ENCODE data around the gene KLF7.

Gene KLF7

DNA sequence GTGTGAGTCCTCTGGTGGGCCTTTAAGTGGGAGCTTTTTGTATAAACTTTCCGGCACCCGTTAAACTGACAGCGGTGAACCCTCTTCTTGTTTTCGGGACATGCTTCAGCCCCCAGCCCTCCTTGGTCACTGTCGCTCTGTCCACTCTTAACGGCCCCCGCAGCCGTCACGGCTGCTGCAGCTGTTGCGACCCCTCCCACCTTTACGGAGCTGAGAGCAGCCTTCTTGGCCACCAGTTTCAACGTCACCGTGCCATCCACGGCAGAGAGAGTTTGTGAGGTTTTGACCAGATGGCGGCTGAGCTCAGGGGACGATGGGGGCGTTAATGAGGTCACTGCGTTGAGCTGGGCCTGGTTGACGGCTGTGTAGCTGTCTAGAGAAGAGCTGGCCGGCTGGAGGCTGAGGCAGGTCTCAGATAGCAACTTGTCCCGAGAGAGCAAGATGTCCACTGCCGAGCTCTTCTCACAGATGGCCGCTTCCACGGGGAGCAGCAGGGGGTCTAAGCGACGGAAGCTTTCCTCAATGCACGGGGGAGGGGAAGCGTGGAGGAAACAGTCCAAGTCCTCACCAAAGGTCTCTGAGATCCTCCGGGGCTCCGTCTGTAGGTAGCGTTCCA lies 41.9 kb downstream of the KLF7 start:
- no peak for DNase-seq

DNA sequence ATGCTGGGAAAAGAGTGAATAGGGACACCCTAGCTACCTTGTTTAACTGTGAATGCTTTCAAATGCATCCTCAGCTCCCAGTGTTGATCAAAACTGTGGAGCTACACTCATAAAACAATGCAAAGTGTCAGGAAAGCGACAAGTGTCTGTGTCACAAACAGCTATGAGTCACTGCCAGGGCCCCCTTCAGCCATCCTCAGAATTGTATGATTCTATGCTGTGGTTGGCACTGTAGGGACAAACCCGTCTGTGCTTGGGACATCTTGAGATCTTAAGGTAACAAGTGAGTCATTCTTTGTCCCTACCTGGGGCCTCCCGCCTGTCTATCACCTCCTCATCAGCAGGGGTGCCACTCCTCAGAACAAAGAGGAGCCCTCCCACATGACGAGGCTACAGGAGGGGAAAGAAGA lies 42.4 kb downstream of the KLF7 start:
- DNase-seq, result no peak

DNA sequence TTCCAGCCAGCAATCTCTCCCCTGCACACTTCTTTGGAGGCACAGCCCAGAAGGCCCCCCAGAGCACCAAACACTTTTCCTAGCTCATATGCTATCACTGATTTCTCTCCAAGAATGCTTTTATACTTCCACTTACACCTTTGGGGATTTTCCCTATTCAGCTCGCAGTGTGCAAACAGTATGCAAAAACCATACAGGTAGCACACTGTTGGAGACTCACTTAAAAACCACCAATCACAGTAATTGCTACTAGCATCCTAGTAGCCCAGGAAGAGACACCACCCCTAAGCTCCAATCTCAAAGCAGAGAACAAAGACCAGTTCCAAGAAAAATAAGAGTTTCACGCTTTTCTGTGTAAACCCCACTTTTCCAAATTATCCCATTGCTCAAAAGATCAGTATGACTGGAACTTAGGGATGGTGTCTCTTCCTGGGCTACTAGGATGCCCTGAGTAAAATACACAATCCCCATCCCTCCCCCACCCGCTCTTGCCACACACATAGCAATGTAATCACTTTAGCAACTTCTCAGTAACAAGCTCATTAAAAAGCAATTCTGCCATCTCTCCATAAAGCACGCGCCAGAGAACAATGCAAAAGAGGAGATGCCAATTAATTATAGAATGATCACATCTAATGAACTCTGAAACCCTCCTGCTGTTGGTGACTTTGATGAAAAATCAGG lies 43.0 kb downstream of the KLF7 start:
- peak; percentile 55 for DNase-seq

DNA sequence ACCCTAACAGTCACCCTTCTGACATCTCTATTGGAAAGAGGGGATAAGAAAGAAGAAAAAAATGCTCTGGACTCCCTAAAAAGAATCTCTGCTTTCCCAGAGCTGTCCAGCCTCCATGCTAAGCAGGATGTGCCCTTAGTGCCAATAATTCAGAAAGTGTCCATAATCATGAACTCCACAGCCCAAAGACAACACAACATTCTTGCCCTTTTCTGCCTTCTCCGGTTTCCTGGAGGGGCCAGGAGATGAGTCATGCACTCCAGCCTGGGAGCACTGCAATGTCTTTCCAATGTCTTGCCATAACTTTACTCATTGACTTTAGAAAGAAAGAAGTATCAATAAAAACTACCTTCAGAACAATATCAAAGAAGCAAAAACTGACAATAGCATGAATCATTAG lies 44.0 kb downstream of the KLF7 start:
- DNase-seq, result peak; percentile 94

DNA sequence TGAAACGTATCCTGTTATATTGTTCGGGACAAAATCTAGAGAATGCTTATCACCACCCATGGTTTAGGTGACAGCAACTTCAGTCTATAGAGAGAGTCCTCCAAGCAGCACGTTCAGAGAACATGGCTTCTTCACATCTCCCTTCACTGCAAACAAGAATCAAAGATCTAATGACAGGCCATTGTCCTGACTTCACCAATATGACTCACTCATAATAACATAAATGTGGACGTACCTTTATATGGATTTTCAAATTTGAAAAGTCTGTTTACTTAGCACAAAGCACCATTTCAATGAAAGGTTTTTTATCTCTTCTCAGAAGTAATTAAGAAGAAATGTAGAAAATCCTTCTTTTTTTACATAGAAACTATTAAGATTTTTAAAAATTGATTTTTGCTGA lies 46.7 kb downstream of the KLF7 start:
- DNase-seq, result no peak

DNA sequence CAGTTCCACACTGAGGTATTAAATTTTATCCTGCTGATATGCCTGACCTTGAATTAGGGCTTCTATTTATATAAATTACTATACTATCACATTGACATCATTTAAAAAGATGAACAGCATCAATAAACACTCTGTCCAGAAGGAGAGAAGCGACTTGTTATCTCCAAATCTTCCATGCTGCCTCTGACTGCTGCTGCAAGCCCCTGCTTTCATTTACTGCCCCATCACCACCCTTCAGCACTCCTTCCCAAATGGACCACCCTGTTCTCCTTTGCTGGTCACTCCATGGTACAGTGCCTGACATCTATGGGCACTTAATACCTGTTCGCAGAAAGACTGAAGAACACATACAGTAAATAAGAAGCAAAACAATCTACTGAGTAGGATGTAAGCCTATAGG lies 48.1 kb downstream of the KLF7 start:
- no peak for DNase-seq

DNA sequence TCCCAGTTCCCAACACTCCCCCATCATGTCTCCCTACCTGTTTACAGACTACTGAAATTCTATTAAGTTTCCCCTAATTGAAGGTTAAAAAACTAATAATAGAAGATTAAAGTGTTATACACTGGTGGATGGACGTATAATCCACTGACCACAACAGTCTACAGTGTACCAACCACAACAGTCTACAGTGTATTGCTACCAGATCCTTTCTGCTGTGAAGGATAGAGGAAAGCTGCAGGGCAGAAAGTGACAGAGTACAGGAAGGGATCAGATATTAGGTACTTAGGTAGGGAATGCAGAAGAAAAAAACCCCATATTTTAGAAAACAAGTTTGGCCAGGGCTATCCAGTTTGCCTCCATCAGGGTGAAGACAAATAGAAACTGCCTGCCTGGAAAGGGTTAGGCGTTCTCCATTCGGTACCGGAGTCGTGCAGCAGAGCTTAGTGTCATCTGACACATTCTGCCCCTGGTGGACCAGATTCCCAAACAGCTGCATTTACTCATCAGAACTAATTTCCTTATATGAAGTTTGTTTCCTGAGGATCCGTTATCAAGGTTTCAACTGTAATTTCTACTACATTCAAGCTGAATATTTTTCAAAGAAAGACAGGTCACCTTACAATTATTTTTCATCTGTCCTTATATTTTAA lies 49.9 kb downstream of the KLF7 start:
- no peak for DNase-seq

DNA sequence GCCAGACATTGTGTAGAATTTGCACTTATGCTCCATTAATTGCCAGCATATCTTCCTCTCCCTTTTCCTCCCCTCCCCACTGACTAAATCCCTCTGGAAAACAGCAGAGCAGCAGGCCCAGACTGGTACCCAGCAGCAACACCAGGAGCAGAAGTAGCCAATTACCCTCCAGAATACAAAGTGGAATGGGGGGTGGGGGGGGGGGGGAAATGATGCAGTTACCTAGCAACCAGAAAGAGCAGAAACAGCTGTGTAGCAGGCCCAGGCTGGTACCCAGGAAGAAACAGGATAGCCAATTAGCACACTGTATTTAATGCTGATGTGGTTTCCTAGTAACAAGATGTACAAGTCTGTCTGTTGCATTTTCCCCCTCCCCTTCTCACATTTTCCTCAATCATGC lies 52.3 kb downstream of the KLF7 start:
- no peak for DNase-seq

DNA sequence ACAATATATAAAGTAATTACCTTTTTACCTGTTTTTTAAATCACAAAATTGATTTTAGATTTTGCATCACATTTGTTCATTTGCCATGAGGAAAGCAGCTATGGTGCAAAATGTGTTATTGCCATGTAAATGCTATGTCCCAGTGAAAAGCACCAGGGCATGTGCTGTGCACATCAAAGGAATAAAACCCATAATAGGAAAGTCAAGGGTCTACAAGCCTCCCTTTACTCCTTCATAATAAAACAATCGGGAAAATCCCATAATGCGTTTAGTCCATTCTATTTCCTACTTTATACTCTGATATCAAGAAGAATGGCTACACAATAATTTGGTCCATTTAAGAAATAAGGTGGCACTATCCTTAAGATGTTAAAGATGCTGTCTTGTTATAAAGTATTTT lies 53.0 kb downstream of the KLF7 start:
- no peak for DNase-seq

DNA sequence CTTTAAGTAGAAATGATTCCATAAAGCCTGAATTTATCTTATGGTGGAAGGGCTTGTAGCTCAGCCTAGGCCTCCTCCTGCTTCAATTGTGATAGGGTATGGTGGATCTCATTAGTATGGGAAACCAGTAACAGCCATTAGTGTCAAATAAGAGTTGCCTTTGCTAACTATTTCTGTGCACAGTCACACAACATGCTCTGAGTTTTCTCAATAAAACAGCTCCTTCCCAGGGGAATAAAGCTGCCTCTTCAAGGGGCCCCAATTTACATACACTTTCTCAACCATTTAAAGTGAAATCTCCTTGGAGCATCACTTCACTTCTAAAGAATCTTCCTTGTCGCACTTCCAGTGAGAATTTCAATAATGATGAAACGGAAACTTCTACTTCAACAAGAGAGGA lies 53.4 kb downstream of the KLF7 start:
- no peak for DNase-seq

DNA sequence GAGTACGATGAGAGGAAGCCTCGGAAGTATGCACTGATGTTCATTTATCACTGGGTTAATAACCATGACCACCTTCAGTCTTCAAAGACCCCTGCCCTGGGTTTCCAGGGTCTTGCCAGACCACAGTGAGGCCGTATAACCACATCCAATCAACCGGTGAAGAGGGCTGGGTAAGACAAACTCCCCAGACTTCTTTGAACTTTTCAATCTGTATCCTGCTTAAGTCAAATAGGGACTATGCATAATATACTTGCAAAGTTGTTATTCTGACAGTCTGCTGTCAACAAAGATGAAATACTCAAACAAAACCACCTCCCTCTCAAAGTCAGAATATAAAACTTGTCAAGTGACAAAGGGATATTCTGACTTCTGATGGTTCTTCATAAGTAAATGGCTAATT lies 54.0 kb downstream of the KLF7 start:
- DNase-seq, result no peak

DNA sequence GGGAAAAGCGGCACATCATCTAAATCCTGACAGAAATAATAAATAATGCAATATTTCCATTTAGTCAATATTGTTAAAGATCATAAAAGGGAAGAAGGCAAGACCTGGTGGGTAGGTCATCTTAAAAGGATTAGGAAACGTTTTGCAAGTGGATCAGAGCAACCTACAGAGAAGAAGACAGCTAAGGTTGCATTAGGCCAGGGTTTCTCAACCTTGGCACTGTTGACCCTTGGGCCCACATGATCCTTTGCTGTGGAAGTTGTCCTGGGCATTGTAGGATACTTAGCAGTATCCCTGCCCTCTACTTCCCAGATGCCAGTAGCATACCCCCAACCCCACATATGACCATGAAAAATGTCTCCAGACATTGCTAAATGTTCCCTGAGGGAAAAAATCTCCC lies 55.0 kb downstream of the KLF7 start:
- no peak for DNase-seq

DNA sequence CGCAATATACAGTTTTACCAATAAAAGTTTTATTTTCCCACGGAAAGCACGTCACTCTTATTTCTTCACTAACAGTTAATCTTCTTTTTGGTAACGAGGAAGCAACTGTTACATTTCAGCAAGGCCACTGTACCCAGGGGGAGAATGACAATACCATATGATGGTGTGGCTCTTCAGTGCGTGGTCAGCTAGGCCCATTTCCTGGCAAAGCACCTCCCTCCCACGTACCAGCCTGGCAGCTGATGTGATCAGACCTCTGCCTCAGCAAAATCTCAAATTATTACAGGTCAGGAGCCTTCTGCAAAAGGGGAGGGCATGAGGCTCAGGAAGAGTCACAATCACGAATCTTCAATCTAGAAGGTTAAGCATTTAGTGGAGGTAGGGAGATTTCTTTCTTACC lies 55.4 kb downstream of the KLF7 start:
- no peak for DNase-seq

DNA sequence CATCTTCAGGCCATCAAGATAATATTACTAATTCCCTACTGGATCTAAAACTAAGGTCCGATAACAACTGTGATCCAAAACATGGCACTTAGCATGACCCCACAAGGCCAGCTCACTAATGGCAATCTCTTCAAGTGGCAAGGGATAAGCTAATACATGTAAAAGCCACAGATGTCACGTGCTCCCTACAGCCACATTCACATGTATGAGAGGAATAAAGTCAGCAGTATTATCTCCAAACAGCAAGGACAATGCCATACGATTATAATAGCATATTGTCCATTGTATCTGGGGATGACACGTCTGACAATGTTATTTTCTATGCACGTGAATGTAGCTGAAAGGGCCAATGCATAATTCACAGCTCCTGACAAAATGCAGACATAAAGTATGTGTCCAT lies 56.0 kb downstream of the KLF7 start:
- no peak for DNase-seq

DNA sequence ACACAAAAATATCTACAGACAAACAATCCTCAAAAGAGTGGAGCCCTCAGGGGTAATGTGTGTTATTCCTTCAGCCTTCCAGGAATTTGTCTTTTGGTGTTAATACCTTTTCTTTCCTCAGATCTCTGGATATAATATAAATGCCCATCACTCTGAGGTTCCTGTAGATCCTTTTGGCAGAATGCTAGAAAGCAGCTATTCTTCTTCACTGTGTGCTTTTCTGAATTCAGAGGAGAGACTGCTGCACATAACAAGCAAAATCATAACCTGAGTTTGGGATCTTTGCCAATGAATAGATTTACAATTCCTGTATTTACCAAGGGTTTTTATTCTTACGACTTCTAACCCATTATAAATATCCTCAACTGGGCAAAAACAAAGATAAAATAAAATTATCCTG lies 57.3 kb downstream of the KLF7 start:
- DNase-seq, result no peak

DNA sequence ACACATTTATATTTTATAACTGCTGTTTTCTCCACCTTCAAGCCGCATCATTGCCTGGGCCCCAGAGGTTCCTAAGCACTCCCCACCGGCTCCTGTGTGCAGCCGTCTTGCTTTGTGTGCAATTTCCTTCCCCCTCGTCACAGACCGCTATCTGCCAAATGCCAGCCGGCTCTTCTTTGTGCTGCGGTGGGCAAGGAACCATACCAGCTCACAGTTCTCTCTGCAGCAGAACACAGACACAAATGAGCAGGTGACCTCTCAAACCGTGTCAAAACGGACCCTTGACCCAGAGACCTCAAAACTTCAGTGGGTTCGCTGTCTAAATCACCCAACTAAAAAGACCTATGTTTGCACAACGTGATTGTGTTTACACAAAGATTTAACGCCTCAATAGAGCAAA lies 58.2 kb downstream of the KLF7 start:
- no peak for DNase-seq

DNA sequence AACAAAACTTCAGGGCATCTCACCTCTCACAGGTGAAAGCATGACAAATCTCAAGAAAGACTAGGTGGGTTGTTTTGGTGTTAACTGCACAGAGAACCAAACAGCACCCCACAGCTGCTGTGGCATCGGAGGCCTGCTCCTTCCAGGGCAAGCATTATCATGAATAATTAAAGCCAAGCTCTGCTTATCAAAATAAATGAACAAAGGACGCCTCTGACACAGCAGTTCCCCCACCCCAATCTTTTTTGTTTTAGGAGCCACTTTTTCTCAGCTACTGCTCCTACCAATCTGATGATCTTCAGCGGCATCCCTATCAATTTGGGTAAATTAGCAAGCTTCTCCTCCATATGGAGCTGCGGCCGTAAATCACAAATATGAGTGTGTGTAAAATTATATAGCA lies 58.6 kb downstream of the KLF7 start:
- no peak for DNase-seq

DNA sequence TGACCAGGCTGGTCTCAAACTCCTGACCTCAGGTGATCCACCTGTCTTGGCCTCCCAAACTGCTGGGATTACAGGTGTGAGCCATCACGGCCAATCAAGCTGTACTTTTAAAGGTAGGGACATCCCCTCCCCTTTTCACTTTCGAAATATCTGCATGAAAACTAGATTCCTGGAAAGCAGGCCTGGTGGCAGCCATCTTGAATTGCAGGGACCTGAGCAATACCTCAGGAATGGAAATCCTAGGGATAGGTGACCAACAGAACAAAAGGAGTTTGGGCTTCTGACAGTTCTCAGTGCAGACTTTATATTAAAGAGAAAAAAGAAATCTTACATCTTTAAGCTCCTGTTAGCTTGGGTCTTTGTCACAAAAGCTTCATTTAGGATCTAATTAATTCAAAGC lies 62.6 kb downstream of the KLF7 start:
- no peak for DNase-seq

DNA sequence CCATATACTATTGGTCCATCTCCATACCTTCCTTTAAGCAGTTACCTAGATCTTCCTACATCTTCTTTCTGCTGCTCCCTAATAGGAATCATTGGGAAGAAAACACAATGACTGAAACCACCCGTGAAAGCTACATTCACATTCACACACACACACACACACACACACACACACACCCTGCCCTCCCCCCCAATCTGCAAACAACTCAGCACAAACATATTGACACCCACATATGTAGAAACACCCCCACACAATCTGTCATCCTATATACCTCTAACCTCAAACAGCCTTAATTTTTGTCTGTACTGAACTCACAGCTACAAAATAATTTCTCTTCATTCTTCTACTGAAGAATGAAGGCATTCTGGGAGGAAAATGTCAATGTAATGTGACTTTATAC lies 63.8 kb downstream of the KLF7 start:
- no peak for DNase-seq

DNA sequence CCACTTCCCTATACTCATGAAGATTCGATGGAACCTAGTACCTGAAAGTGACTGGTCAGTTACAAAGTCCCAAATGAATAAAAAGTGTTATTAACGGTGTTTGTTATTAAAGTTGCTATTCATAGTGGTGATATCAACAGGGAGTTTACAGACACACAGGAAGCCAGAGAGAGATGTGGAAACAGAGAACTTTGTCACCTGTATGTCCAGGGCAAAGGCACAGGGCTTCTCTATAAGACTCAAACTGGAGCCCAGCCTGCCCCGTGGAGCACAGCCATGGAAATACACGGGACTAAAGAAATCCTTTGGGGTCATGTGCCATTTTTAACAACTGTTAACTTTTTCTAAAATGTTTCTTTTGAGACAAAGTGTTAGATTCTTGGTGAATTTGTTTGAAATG lies 68.5 kb downstream of the KLF7 start:
- DNase-seq, result no peak

DNA sequence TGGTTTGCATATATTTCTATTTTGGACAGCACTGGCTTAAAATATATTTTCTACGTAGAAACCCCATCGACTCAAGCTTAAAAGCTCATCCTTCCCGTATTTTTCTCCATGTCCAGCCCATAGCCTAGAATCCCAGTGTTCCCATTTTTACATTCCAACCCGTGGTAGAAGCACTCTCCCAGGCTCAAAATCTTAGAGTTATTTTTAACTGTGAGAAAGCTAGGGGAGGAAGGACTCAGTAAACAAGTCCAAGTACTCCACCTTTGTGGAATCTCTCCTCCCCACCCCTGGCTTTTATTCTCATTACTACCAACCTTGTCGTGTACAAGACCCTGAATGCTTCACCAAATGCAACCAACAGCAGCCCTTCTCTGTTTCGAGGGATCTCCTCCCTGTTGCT lies 69.8 kb downstream of the KLF7 start:
- no peak for DNase-seq

DNA sequence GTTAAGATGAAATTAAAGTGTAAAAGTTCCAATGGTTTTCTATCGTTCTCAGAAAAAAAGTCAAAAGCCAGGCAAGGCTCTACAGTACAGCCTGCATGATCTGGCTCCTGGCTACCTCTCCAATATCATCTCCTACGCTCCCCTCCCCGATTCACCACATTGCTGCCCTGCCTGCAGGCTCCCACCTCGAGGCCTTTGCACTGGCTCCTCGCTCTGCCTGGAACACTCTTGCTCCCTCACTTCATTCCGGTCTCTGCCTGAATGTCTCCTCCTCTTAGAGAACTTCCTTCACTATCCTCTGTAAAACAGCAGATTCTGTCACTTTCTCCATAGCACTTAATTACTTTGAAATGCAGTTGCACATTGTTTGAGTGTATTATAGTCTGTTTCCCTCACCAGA lies 72.5 kb downstream of the KLF7 start:
- DNase-seq, result no peak

DNA sequence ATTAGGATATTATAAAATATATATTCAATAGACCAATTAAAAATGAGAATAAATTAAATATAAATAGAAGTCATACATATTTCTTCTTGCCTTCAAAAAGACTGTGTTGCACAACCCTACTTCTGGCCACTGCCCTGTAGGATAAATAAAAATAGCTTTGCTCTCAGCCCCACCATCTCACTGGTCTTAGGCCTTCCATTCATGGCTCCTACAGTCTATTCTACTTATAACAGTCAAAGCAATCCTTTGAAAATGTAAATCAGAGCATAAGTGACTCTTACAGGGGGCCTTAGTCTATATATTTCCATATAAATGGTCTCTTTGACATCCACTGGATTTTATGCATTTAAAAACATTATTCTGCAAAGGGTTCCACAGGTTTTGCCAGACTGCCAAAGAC lies 72.9 kb downstream of the KLF7 start:
- DNase-seq, result no peak

DNA sequence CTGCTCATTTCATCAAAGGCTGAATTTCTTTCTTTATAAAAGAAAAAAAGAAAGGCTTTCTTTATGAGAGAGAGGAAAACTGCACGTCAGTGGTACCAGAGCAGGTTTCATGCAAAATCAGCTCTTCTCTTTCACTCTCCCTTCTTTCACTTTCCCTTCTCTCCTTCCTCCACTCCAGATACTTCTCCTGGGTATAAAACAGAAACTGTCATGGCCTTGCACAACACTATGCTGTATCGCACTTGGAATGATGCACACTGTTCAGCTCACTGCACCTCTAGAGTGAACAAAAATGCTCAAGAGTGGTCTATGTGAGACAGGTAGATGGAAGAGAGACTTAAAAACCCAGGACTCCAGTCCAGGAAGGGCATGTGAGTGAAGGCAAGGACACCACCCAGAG lies 73.8 kb downstream of the KLF7 start:
- no peak for DNase-seq

DNA sequence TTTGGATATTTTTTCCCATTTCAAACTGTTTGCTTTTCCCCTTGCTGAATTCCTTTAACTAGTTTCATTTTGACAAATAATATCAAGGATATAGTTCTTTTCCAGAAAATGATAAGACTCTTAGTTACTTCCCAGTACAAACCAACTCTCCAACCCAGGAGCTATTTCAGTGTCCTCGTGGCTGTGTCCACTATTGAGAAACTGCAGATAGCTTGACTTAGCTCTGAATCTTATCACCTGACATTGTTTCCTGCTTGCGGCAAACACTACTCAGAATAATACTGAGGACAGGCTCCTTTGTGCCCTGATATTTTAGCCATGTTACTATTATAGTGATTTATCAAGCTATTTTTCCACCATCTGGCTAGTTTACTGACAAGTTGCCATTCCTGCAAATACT lies 74.6 kb downstream of the KLF7 start:
- DNase-seq, result no peak

All from fibroblast of skin of back (primary cell).